GM19463 (cell line): Measurements from ENCODE around the gene CLEC2D.
"Not testable (repeated sequence)": the region's sequence is repeated elsewhere in the genome, so short reads cannot be mapped to it uniquely, and the experiment has no call there.

Experiments used
- ATAC-seq: cut with Tn5 transposase; IDR thresholded peaks from one replicate; pipeline ENCODE4 v1.9.1; 2021; ENCODE audit warnings: mild to moderate bottlenecking, moderate library complexity; ENCODE audit not compliant: unreplicated experiment

The CLEC2D gene, protein sequence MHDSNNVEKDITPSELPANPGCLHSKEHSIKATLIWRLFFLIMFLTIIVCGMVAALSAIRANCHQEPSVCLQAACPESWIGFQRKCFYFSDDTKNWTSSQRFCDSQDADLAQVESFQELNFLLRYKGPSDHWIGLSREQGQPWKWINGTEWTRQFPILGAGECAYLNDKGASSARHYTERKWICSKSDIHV

DNA sequence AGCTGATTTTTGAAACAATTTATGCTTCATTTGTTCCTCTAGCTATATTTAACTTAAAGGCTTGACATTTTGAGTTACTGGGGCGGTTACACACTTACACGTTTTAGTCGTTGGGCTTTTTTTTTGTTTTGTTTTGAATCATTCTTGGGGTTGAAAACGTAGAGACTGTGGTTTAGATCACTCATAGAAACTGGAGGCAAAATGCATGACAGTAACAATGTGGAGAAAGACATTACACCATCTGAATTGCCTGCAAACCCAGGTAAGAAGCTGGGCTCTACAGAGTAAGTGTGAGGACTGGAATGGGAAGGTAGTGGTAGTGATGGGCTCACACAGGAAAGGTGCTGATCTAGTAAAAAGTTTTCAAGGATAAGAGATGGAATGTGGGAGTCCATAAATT lies at the start of gene CLEC2D:
Gene CLEC2D, plus strand, starts transcription at position 180 of the 400 bp plus-strand sequence. Its CDS starts 22 bp downstream, at position 202.
- ATAC-seq, result peak; percentile 31

DNA sequence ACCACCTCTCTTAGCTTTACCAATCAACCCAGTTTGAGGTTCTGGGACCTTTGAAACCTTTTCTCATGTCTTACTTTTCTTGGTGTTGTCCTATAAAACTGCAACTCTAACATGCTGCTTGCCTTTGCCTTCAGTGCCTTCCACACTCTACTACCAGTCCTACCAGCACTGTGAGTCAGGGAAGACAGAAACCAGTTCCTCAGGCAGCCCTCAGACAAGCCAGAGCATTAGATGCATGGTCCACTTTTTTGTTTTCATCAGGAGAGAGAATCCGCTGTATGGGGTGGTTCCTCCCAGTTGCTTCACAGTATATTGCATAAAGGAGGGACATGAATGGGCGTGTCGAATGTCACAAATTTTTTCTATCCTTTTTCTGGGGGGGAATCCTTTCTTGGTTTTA lies 44.5 kb upstream of the CLEC2D start:
- ATAC-seq, result no peak

DNA sequence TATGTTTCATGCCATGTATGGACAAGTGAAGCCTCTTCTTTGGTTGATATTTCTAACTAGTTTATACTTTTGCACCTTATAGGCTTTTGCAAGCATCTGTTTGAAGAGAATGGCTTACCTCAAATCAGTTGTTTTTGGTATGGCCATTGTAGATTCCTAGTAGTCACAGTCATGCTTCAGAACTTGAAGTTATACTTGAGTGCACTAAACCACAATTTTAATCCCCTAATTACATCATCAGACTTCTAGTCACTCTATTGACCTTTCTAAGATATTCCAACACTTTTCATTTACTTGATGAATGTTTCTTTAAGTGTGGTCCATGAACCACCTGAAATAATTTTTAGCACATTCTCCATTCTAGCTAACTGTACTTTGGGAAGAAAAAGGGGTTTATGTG lies 43.2 kb upstream of the CLEC2D start:
- no peak for ATAC-seq

DNA sequence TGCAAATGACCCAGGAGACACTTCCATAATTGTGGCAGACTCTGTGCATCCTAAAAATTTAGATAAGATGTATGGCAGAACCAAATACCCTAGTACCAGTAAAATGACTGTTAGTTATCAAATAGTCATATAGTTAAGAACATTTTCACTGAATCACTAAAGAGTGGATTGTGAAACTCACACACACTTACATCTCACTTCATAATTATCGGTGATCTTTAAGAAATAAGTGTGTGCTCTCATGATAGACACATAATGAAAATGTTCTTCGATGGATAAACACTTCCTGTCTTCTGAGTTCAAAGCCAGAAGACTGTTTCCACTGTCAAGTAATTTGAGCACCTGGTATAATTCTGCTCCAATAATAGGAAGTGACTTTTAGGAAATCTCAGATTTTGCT lies 42.7 kb upstream of the CLEC2D start:
- ATAC-seq, result no peak

DNA sequence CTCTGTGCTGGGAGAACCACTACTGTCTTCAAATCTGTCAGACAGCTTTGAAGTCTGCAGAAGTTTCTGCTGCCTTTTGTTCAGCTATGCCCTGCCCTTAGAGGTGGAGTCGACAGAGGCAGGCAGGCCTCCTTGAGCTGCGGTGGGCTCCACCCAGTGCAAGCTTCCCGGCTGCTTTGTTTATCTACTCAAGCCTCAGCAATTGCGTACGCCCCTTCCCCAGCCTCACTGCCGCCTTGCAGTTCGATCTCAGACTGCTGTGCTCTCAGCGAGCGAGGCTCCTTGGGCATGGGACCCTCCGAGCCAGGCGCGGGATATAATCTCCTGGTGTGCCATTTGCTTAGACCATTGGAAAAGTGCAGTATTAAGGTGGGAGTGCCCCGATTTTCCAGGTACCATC lies 36.7 kb upstream of the CLEC2D start:
- no peak for ATAC-seq

DNA sequence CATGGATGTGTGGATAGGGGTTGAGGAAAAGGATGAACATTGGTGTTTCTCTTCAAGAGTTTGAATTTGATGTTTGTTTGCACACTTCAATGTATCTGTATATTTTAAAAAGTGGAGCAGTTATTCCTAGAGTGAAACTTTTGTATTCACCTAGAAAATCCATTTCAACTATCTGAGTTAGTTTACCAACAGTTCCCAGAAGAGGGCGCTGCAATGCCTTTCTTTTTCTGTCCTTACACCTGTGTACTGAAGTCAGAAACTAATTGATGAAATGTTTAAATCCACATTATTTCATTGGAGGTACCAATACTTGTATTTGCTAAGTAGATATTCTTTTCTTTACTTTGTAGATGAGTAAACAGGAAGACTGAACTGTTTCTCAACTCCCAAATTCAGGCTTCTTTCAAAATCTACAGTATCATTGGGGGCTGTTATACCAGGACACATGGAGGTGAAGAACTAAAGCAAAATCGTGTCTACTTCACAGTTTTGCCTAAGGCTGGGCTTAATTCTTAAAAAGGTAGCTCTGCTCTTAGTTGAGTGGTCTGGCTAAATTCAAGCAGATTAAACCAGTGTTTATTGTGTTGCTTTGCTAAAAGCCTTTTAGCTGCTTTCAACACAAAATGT lies 35.2 kb upstream of the CLEC2D start:
- ATAC-seq, result no peak

DNA sequence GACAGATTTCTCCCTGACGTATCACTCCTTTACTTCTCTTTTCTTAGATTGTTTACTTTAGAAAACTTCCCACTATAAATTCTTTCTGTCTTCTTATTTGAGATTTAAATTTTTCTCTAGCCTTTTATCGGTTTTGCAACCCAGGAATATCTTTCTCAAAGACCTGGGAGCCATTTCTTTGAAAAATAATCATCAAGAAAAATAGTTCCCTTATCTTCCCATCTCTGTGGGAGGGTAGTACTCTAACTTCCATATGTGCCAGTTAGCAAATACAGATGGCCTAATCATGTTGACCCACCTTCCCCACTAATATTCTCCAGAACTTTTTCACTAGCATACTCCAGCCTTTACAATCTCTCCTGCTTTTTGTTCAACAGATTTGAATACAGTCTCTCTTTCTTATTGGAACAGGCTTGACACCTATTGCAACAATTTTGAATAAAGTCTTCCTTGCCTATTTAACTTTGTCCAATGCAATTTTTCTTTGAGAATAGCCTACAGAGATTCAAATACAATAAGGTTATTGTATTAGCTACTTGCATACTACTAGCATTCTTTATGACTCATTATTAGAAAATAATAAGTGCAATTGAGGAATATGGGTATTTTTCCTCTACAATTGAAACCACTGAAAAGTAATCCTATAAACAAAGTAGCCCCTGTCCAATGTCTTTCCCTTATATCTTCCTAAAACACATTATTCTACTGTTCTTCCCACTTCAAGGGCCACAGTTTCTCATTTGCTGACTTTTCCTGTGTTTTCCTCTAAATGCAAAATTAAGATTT lies 34.4 kb upstream of the CLEC2D start:
- no peak for ATAC-seq

DNA sequence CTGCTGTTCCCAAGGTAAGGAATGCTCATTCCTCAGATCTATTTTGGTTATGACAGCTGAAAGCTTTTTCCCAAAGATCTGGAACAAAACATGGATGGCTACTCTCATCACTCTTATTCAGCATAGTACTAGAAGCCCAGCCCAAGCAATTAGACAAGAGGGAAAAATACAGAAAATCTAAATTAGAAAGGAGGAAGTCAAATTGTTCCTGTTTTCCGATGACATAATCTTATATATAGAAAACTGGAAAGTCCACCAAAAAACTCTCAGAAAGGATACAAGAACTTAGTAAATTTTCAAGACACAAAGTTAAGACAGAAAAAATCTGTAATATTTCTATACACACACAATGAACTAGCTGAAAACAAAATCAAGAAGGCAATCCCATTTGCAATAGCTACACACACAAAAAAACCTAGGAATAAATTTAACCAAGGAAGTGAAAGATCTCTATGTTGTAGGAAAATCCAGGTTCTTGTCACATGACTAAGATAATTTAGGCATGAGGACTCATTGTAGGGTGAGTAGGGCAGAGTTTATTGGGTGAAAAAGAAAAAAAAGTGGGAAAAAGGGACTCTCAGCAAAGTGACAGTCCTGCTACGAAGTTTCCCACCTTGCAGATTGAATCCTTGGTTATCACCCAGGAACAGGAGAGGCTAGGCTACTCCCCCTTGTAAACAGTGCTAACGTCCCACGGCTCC lies 33.2 kb upstream of the CLEC2D start:
- ATAC-seq, result no peak

DNA sequence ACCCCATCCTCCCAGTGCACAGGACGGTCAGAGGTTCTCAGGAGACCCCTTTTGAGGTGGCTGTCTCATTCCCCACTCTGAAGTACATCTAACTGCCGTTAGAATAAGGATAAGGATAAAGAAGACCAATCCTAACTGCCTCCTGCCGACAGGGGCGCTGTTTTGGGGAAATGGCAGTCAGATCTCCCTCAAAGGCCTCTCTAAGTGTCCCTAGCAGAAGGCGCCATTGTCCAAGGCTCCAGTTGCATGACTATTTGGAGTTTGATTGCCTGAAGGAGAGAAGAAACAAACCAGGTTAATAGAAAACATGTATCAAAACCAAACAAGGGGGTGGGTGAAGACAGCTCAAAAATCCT lies 32.7 kb upstream of the CLEC2D start:
- ATAC-seq, result no peak

DNA sequence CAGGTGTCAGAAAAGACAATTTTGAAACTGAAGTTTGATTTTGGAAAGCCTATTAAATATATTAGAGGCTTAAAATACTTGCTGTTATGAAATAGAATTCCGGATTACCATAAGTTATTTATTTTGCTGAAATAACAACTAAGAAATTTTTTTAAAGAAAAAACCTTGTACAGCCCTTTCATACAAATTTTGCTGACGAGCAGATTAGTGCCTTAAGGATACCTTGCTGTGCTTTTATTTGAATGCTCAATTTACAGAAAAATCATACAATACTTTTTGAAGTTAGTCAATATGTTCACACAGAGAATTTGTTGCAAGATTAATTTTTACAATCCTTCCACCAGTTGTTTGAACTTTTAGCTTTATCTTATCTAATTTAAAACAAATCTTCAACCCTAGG lies 29.5 kb upstream of the CLEC2D start:
- ATAC-seq, result no peak

DNA sequence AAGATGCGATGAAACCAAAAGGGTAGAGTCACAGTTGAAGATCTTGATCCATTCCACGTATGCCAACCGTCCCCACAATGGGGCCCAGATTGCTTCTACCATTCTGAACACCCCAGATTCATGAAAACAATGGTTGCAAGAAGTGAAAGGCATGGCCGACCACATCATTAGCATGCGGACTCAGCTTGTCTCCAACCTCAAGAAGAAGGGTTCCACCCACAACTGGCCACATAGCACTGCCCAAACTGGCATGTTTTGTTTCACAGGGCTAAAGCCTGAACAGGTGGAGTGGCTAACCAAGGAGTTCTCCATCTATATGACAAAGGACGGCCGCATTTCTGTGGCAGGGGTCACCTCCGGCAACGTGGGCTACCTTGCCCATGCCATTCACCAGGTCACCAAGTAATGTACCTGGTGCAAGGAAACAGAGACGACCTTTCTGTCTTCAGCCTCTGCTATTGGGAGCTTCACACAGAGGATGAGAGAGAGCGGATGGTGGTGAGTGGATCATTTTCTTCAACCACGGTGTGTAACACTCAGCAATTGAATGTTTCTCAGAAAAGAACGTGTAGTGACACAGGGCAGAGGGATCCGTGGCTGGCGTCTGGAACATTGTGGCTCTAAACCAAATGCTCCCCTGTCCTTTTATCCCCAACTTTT lies 26.8 kb upstream of the CLEC2D start:
- no peak for ATAC-seq

DNA sequence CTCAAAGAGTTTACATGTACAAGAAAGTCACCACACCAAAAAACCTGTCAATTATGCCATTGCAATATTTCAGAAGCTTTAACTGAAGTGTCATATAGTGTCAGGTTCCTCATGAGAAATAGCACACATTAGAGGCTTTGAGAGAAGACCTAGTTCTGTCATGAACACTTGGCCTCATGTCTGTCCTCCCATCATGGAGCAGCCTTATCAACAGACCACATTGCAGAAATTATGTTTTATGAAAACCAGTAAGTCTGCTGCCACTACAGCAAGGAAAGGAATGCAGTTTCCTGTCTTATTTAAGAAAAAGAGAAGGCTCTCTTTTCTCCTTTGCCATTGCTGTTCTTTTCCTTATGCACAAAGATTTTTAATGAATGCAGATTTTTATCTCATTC lies 26.2 kb upstream of the CLEC2D start:
- ATAC-seq, result no peak

DNA sequence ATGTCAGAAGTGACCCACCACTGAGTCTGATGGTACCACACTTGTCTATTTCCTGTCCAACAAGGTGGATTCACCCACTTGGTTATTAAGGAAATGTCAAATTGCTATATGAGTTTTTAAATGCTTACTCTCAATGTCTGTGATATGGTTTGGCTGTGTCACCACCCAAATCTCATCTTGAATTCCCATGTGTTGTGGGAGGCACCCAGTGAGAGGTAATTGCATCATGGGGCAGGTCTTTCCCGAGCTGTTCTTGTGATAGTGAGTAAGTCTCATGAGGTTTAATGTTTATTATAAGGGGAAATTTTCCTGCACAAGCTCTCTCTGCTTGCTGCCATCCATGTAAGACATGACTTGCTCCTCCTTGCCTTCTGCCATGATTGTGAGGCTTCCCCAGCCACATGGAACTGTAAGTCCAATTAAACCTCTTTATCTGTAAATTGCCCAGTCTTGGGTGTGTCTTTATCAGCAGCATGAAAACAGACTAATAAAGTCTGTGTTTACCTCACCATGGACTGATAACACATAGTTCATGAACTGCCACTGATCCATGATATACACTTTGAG lies 24.4 kb upstream of the CLEC2D start:
- not testable (repeated sequence) for ATAC-seq

DNA sequence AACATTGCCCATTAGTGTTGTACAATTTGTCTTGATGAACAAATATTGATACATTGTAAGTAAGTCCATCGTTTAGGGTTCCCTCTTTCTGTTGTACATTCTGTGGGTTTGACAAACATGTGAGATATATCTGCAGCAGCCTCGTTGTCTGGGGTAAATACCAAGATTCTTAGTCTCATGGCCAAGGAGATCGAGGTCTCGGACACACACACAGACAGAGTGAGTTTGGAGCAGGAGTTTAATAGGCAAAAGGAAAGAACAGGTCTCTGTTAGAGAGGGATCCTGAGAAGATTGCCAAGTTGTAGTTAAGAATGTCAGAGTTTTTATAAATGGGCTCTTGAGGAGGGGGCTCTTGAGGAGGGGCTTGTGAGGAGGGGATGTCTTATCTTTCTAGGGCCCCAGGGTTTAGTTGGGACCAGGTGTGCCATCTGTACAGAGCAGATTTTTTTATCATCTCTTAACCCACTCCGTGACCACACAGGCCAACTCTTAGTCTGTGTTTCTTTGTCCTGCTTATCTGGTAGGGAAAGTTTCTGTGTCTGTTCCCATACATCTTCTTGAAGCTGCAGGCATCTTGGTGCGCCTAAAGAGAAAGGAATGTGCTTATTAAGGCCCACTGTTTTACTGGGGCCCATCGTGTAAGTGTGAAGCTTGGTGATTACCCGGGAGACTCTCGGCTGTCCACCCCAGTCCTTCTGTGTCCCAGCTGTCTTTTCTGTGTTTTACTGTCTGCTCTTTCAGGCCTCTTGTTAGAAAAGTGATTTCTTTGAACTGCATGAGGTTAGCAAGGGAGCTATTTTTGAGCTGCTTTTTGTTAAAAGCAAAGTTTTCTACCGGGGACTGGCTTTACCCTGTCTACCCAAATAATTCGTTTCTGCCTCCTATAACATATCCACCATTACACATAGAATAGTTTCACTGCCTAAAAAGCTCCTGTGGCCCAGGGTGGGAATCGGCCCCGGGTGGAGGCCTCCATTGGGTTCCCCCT lies 22.4 kb upstream of the CLEC2D start:
- ATAC-seq, result no peak

DNA sequence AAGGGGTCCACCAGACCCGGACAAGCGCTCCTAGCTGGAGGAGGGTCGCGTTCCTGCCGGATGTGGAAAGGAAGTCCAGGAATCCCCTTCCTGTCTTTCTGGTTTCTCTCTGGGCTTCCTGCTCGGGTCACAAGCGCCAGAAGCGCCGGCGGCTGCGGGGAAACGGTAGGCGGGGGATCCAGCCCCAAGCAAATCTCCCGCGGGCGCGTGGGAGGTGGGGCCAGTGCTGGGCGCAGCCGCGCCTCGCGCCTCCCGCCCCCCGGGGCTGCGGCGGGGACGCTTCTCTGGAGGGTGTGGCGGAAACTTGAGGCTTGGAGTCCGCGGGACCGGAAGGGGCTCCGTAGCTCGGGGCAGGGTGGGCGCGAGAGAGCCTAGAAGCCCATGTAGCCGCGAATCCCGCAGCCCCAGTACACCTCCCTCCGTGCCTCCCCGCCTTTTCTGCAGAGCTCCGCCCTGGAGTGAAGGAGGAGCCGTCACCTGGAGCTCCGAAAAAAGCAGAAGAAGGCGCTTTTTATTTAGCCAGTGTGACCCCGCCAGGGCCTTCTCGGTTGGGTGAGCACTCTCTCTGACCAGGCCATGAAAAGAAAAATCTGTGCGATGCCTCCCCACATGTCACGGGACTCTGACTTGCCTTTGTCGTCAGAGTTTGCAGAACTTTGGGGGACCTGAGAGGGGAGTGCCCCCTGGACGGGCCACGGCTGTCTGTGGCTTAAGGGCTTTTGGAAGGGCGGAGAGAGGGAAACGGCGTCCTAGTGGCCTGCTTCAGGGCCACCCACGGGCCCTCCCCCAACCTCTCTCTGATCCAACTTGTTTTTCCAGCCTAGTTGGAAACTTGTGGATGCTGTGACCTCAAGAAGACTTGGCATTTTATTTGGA lies 21.4 kb upstream of the CLEC2D start:
- peak; percentile 67 for ATAC-seq

DNA sequence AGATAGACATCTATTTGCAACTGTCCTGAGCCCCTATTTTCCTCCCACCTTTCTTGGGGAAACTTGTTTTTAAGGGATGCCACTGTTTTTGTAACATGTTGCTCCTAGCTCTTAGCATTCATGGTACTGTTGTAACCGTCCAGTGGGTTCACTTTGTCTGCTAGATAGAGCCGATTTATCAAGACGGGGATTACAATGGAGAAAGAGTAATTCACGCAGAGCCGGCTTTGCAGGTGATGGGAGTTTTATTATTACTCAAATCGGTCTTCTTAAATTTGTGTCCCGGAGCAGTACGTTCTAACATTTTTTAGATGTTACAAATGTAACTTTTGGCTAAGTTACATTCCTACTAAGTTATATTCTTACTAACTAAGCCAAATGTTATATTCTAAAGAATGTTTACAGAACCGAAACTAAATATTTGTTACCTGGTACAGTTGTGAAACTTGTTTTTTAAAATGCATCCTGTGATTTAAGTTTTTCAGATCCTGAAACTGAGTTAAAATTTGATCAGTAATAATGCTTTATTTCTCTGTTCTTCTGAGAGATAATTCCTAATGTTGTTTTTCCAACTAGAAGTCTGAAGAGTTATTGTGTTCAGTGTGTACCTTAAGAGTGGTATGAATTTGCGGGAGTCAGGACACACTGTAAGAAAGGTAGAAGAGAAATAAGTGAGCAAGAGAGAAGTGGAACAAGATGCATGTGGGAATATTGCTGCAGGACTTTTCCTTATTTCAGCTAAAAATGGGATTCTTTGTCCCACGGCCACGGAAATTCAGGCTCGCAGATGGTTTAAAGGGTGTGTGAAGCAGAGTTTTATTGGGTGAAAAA lies 20.6 kb upstream of the CLEC2D start:
- ATAC-seq, result no peak

DNA sequence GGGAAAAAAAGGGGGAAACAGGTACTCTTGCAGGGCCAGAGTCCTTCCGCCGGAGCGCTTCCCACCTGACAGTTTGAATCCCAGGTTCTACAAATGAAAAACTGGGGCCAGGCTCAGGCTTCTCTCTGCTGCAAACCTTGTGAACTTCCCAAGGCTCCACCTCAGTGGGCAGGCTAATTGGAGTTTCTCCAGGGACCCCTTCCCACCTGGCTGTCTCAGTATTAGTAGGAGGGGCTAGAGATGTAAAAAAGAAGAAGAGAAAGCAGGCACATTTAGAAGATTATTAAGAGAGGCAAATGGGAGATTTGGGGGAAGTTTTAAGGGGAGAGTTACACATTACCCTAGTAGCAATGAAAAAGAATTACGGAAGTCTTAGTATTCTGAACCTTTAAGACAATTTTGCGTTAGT lies 20.0 kb upstream of the CLEC2D start:
- ATAC-seq, result no peak

DNA sequence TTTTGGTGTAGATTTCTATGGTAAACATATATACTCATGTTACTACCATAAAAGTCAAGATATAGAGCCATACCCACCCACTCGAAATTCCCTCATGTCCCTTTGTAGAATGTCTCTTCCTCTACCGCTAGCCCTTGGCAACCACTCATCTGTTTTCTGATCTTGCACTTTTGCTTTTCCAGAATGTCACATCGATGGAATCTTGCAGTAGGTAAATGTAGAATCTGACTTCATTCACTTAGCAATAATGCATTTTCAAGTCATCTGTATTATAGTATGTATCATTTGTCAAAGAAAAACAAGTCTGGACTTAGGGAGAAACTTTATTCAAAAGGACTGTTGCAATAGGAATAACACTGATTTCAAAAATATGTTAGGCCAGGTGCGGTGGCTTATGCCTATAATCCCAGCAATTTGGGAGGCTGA lies 19.3 kb upstream of the CLEC2D start:
- ATAC-seq, result no peak
